Stomach (tissue), 4 donors: Measurements from ENCODE around the gene DENND1B.

ENCODE experiments used
- EP300 ChIP-seq: sonication (generic); formaldehyde crosslinking; IDR thresholded peaks from one replicate; pipeline ENCODE4 v1.6.1; 2017; ENCODE audit warnings: antibody characterized with exemption
- POLR2AphosphoS5 ChIP-seq, 3 donors: sonication (generic); formaldehyde crosslinking; IDR thresholded peaks; one replicate each; pipeline ENCODE4 v1.6.1; 2016; ENCODE audit warnings: antibody characterized with exemption in 3 of 3
- TF ChIP-seq, protein P1 (sequence below), 7 experiments: fragments of 450-650 bp in 4 of 7; fragments of 200-600 bp in 3 of 7; sonication (generic) in 3 of 7; IDR thresholded peaks; one replicate each; pipeline ENCODE4 v1.5.1; 2016 to 2019; ENCODE audit warnings: antibody characterized with exemption in 7 of 7, control low read depth in 2 of 7, mild to moderate bottlenecking in 1 of 7

DNA sequence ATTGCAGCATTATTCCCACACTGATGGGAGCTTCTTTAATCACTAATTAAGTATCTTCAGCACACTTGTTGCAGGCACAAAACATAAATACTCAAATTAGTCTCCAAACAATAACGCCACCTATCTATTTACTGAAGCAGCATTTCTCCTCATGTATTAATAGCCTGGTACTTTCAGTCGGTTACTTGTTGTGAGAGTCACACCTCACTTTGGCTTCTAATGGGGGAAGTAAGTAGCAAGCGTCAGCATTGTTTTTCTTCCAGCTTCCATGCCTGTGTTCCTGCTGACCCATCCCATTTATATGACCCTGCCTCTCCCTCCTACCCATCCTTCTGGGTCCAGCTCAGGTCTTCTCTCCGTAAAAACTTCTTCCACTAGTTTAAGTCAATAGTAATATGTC lies 31.9 kb upstream of the DENND1B start:
- TF ChIP-seq, protein P1, sequence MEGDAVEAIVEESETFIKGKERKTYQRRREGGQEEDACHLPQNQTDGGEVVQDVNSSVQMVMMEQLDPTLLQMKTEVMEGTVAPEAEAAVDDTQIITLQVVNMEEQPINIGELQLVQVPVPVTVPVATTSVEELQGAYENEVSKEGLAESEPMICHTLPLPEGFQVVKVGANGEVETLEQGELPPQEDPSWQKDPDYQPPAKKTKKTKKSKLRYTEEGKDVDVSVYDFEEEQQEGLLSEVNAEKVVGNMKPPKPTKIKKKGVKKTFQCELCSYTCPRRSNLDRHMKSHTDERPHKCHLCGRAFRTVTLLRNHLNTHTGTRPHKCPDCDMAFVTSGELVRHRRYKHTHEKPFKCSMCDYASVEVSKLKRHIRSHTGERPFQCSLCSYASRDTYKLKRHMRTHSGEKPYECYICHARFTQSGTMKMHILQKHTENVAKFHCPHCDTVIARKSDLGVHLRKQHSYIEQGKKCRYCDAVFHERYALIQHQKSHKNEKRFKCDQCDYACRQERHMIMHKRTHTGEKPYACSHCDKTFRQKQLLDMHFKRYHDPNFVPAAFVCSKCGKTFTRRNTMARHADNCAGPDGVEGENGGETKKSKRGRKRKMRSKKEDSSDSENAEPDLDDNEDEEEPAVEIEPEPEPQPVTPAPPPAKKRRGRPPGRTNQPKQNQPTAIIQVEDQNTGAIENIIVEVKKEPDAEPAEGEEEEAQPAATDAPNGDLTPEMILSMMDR (IDR thresholded peaks at IDR 0.05), result no peak
- no peak for TF ChIP-seq POLR2AphosphoS5 (IDR thresholded peaks at IDR 0.05)
- TF ChIP-seq EP300, result no peak
